NCI-H1694 (cell line): Measurements from ENCODE around the gene GSDME.

Experiments
- DNase-seq: peaks from one replicate; lab custom pipeline; 2025; lab: John Stamatoyannopoulos, UW

Gene GSDME

DNA sequence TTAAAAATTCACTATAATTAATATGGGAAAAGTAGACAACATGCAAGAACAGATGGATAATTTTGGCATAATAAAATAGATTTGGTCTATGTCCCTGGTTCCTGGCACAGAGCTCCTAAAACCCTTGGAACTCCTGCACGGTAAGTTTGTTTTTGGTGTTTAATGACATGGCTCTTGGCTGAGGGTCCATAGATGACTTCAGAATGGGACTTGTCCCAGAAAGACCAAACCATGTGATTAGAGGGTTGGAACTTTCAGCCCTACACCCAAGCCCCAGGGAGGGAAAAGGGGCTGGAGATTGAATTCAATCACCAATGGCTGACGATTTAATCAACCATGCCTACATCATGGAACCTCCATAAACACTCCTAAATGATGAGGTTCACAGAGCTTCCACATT is 12.6 kb upstream of the GSDME start:
- no peak for DNase-seq

DNA sequence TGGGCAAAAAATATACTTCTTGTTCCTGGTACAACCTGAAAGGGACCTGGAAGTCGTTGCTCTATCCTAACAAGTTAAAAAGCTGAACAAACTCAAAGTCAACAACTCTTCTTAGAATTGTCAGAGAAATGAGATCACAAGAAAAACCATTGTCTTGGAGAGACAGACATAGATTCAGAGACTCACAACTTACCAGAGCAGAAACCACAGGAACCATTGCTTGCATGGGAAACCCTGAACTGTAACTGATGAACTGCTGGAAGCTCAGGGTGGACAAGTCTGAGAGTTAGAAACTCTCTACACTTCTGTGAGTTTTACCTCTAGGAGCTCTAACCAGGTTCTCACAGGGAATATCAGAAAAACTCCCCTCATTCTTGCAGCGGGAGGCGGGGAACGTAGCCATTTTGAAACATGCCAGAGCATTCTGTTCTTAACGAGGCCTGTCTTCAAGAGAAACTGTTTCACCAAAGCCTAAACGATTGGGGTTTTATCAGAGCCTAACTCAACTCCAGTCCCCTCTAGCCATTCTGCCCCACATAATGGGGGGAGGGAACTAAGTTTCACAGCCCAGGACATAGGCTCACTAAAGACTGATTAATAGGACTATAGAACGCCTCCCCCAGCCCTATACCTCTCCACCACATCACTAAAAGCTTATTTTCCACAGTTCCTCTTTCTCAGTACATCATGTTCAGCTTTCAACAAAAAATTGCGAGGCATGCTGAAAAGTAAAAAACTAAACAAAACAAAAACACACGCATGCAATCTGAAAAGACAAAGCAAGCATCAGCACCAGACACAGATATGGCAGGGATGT is 12.0 kb upstream of the GSDME start:
- no peak for DNase-seq

DNA sequence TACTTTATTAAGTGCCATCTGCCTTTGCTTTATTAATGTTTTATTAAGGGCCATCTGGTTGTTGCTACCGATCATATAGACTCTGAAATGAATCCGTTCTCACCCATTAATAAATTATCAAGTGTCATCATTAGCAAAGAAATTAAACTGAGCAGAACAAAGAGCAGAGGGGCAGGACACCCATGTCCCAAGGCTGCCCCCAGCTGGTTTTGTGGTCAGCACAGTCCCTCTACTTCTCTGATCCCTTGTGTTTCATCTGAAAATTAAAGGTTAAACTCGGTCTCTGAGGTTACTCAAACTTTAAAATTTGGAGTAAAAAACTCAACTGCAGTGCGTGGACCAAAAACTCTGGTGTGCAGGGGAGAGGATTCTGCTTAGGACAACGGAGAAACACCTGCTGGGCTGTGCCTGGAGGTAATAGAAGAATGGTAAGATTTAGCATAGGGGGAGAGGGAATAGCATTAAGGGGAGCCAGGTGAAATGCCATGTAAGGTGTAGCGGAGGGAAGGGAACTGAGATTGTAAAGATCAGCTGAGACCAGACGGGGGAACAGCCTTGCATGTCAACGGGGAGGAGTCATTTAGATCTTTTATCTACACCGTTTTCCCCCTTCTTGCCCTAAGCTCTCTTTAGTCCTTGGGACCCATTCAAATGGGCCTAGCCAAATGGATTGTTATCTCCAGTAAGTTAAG is 10.8 kb upstream of the GSDME start:
- DNase-seq = no peak

DNA sequence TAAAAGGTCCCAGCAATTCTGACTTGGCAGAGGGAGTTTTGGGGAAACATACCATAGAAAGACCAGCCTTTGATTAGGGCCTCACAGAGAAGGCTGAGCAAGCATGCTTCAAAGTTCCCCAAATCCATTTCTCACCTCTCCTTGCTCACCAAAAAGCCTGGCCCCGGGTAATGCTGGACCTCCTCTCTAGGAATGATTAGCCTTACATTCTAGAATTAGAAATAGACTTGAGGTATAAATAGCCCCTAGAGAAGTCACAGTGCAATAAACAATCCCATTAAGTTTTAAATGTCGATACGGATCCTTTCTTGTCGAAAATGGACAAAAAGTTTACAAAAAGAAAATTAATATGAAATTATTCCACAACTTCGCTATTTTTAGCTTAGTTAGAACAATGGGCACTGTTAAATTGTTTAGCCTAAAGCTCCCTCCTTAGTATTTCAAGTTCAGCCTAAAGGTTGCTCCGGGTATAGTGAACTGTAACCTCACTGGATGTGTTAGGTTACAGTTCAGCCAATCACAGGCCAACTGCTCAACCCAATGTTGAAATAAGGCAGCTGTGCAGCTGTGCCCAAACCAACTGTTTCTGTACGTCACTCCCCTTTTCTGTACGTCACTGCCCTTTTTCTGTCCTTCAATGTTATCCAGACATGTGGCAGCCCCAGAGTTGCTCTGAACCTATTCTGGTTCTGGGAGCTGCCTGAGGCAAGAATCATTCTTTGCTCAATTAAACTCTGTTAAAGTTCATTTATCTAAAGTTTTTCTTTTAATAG is 7.9 kb upstream of the GSDME start:
- no peak for DNase-seq

DNA sequence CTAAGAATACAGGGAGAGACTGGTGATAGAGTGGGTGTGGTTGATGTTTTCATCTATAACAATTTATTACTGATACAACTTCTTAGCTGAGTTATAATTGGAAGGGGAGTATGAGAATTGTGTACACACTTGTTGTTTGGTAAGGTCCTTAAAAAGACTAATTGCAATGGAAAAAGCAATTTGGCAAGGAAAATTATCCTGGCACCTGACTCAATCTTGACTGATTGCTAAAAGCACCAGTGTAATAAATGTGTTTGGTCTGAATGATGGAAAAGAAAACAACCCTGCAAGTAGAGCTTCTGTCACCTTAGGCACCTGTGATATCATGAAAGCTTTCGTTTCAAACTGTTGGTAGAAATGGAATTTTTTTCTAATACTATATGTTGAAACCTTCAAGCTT is 6.7 kb upstream of the GSDME start:
- no peak for DNase-seq

DNA sequence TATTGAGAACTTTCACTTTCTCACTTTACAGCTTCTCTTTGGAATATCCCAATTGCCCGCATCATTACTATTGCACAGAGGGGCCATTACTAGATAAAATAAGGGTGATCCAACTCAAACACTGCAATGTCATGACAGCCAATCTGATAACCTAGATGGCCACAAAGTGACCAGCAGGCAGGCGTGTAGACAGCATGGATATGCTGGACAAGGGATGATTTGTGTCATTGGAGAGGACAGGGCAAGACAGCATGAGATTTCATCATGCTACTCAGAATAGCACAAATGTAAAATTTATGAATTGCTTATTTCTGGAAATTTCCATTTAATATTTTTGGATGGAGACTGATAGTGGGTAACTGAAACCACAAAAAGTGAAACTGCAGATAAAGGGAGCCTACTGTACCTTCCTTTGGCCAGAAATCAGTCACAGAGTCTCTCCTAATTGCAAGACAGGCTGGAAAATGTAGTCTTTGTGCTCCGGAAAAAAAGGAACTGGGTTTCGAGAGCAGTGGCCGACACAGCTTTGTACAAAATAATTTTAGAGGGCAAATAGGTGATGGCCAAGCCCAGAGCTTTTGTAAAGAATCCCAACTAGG is 6.1 kb upstream of the GSDME start:
- DNase-seq = no peak

DNA sequence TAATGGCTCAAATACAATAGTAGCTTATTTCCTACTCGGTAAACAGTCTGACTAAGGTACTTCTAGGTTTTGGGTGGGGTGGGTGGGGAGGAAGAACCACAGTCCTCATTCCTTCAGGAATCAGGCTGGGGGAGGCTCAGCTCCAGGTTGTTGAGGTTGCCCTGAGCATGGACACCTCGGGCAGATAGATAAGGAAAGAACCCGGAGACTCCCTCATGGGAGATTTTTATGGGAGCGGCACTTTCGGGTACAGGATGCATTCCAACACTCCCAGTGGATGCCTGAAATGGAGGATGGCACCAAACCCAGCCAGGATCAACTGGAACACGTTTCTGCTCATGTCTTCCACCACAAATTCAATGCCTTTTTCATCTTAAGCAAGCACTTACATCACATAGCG is 5.5 kb upstream of the GSDME start:
- no peak for DNase-seq

DNA sequence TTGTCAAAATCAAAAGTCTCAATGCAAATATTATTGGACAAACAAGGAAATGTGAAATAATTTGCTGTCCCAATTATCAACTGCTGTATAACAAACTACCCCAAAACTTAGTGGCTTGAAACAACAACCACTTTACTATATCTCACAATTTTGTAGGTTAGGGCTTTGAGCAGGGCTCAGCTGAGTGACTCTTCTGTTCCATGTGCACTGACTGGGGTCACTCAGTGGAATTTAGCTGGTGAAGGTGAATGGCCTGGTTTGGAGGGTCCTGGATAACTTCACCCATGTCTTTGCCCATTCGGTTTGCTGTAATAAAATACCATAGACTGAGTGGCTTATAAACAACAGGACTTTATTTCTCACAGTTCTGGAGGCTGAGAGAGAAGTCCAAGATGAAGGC is 3.7 kb upstream of the GSDME start:
- no peak for DNase-seq

DNA sequence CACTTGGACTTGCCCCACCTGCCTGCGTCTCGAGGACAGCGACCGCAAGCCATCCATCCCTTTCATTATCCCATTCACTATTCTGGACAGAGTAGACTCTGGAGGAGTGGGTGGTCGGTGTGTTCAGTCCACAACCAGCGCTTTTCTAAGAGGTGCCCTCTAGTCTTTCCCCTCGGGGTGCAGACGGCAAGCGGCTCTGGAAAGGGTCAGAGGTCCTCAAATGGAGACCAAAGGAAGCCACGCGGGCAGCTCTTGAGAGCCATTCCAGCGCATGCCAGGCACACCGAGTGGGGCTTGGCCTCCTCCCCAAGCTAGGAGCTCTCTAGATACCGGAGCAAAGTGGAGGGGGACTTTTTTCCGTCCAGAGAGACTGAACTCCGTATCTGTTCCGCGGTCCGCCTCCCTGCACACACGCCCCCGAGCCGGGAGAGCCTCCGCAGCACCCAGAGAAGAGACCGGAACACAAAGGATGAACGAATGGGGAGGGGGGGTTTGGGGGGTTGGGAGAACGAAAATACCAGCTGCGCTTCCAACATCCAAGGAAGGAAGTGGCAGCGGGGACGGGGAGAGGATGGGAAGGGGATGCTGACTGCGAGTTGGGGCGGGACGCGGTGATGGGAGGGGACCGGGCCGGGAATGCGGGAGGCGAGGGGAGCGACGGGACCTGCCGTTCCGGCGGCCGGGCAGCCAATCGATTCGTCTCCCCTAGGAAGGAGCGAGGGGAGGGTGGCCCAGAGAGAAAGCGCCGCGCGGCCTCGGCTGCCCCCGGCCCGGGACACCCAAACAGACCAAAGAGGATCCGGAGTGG is 515 bp downstream of the GSDME start:
- DNase-seq = no peak

DNA sequence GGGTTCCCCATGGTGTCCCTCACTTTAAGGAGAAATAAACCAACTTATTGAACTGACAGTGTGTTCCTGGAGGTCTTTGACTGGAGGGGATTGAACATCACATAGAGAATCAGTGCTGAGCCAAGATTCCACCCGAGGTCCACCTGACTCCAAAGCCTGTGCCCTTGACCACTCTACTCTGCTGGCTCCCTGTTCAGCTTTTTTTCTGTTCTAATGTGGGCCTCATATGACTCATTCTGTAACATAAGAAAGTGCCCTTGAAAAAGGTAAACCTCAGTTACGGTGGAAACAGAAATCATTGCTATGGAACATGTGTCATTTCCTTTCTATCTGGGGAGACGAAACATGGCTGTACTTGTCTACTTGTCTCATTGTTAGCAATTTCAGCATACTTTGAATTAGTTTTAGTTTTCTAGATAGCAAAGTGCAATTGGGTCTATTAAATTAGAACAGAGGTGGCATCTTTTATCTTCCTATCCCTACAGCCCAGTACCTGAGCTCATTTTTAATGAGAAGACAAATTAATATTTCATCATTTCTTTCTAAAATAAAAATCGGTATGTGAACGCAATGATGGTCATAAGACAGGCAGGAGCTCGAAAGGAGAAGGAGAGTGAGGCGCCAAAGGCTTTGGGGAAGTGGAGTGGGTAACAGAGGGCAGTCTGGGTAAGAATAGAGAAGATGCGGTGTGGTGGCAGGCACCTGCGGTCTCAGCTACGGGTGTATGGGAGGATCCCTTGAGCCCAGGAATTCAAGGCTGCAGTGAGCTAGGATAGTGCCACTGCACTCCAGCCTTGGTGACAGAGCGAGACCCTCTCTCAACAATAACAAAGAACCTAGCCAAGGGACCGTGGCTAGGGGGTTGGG is 1.5 kb downstream of the GSDME start:
- DNase-seq = no peak

DNA sequence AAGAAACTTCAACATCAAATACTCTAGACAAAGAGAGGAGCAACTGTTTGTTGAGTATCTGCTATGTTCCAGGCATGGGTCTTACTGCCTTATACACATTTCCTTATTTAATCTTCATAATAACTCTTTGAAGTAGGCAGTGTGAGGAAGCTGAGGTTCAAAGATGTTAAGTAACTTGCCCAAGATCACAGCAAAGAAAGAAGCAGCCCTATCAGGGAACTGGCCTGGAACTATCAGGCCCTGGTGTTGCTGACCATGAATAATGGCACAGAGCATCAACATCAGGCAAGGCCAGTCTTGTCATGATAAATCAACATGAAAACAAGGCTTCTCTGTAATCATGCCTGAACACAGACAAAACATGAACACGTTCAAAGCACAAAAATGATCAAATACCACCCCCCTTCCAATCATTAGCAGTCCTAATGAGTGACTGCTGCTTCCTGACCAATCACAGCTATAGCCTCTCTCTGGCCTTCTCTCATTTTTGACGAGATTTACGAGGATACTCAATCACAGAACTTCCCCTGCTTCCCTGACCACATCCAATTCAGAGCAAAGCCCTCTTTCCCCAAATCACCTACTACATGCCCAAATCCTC is 2.3 kb downstream of the GSDME start:
- DNase-seq = no peak

DNA sequence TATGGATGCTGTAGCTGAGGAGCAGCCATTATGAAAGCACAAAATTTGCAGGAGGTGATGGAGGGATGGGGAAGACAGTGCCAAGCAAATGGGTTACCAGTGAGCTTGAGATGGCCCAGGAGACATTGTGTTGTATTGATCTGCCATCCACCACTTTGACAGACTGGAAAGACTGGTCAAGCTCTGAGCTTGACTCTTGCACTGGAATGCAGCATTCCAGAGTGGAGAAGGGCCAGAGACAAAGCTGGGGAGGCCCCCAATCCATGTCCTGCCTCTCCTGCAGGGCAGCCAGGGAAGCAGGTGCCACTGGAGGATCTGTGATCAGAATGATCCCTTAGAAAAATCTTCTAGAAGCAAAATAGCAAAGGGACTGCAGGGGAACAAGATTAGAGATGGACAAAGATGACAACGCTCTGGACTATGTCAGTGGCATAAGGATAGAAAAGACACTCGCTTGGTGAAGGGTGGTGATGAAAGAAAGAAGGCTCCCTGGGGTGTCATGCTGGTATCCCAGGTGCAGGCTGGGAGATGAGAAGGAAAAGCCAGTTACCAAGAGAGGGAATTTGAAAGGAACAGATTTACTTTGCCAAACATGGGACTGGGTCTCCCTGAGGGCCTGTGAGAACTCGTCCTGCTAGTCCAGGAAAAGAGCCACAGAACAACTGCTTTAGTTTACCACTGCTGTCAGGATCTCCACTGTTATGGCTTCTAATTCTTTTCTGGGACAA is 5.0 kb downstream of the GSDME start:
- DNase-seq = no peak

DNA sequence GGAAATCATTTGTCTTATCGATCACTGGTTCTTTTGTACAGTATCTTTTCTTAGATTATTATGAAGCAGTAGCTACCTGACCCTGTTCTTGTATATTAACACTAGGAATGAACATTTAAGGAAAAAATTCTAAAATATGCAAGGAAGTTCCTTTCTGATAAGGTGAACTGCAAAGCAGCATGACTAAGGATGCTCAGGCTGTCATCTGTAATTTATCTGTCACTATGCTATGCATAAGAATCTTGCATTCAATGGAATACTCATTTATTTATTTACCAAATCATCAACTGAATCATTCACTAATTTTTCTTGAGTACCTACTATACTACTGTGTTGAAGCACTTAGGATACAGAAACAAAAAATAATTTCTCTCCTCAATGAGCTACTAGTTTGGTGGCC is 5.8 kb downstream of the GSDME start:
- no peak for DNase-seq

DNA sequence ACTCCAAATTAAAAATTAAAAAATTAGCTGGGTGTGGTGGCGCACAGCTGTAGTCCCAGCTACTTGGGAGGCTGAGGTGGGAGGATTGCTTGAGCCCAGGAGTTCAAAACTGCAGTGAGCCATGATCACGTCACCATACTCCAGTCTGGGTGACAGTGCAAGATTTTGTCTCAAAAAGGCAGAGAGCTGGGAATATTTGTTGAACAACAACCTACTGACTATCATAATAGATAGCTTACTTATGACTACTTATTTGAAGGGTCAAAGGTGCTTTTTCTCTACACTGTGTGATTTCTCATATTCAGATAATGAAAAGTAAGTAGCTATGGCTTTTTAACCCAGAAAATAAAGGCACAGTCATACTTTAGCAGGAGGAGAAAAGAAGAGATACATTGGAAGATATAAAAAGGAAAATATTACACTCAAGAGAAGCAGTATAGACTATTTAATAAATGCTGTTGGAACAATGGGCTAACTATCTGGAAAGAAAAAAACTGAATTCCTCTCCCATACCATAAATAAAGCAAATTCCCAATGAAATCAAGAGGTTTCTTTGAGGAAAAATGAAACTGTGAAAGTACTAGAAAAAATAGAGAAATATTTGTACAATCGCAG is 6.7 kb downstream of the GSDME start:
- no peak for DNase-seq

DNA sequence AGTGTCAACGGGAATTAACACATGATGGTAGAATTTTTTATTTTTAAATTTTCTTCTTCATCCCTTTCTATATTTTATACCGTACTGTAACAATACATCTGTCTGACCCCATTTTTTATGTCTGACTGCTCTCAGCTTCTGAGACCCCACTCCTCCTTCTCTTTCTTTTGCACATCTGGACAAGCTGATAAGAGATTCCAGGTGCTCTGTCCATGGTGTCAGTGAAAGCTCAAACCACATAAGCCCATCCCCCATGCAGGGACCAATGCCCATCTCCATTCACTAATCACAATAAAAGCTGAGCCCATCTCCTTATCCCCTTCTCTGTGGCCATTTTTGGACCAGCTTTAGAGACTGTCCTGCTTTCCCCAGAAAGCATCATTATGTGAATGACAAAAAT is 8.7 kb downstream of the GSDME start:
- DNase-seq = no peak

DNA sequence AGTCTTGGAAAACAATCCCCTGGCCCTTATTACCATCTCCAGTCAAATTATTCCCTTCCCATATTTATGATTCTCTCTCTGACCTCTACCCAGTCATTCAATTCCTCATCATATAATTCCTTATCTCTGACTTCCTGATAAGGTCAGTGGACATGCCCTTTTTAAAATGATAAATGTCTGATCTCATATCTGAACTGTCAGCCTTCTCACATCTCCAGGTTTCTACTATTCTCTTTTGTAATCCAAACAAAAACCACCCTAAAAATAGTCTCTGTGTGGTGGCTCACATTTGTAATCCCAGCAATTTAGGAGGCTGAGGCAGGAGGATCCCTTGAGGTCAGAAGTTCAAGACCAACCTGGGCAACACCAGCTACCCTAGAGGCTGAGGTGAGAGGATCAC is 11.9 kb downstream of the GSDME start:
- no peak for DNase-seq

DNA sequence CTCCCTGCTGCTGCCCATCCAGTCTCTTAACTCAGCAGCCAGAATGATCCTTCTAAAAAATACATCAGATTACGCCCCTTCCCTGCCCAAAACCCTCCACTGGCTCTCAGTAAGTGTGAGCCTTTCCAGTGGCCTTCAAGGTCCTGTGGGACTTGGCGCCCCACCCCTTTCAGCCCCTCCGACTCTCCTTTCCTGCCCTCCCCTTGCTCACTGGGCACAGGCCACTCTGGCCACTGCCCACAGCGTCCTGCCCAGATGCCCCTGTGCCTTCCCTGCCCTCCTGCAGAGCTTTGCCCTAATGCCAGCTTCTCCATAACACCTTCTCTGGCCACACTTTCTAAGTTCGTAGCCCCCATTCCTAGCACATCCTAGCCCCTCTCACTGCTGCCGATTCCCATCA is 13.8 kb downstream of the GSDME start:
- DNase-seq = no peak

DNA sequence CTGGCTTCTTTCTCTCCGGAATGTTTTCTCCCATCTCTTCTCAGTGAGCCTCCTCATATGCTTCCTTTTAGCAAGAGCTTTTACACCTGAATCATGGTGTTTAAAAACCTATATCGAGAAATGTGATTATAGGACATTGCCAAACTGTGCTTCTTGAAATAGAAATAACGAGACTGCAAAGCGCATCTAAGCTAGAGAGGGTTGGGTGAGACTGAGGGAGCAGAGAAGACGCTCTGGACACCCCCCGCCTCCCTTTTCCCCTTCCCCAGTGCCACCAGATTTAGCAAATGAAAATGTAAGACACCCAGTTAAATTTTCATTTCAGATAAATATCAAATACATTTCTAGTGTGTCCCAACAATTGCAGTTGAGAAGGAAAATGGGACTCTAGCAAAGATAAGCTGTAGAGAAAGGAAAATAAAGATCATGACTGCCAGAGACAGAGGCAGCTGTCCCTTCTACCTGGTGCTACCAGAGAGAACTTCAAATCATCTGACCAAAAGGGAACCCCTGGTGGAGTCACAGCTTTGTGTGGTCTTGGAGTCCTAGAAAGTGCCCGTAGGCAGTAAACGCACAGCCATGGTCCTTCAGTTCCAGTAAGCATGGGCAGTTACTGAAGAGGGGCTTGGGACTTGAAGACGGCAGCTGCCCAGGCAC is 14.6 kb downstream of the GSDME start:
- DNase-seq = no peak
